SK-N-SH treated with all-trans-retinoic acid at 6 μM for 48 hours (cell line): ENCODE results near the gene TPCN1.

Source experiments
- ATAC-seq: fragments of 200-7000 bp; cut with Tn5 transposase; 3 replicates; pipeline ENCODE4 v1.9.1; 2020; ENCODE audit warnings: mild to moderate bottlenecking, moderate library complexity
- ARNTL ChIP-seq: fragments of 450-650 bp; formaldehyde crosslinking; IDR thresholded peaks from 2 replicates; pipeline ENCODE4 v1.5.0; 2020; ENCODE audit warnings: low read depth, mild to moderate bottlenecking, moderate library complexity, borderline replicate concordance
- BACH2 ChIP-seq: fragments of 250-450 bp; sonication (Bioruptor Pico); IDR thresholded peaks from 2 replicates; pipeline ENCODE4 v1.9.0; 2021; ENCODE audit warnings: mild to moderate bottlenecking, borderline replicate concordance
- CREB5 ChIP-seq: fragments of 250-450 bp; sonication (Bioruptor Pico); IDR thresholded peaks from 2 replicates; pipeline ENCODE4 v1.5.1; 2020; ENCODE audit warnings: low read depth, mild to moderate bottlenecking, moderate library complexity
- CSDC2 ChIP-seq: fragments of 250-450 bp; sonication (Bioruptor Pico); IDR thresholded peaks from 2 replicates; pipeline ENCODE4 v1.5.0; 2020; ENCODE audit warnings: mild to moderate bottlenecking, moderate library complexity
- ESRRG ChIP-seq: fragments of 250-450 bp; sonication (Bioruptor Pico); IDR thresholded peaks from 2 replicates; pipeline ENCODE4 v1.6.1; 2021; ENCODE audit warnings: mild to moderate bottlenecking
- GLIS3 ChIP-seq: fragments of 250-450 bp; sonication (Bioruptor Pico); IDR thresholded peaks from 2 replicates; pipeline ENCODE4 v1.5.0; 2020; ENCODE audit warnings: mild to moderate bottlenecking, moderate library complexity
- ISL1 ChIP-seq: fragments of 250-450 bp; sonication (Bioruptor Pico); IDR thresholded peaks from 2 replicates; pipeline ENCODE4 v2.1.2; 2022; ENCODE audit warnings: mild to moderate bottlenecking, moderate library complexity
- OSR1 ChIP-seq: fragments of 250-450 bp; sonication (Bioruptor Pico); IDR thresholded peaks from 2 replicates; pipeline ENCODE4 v1.8.0; 2022; ENCODE audit warnings: moderate library complexity, mild to moderate bottlenecking, inconsistent platforms
- PATZ1 ChIP-seq: fragments of 250-450 bp; sonication (Bioruptor Pico); IDR thresholded peaks from 2 replicates; pipeline ENCODE4 v1.8.0; 2020; ENCODE audit warnings: mild to moderate bottlenecking, moderate library complexity, borderline replicate concordance
- POU6F1 ChIP-seq: fragments of 250-450 bp; sonication (Bioruptor Pico); IDR thresholded peaks from 2 replicates; pipeline ENCODE4 v1.8.0; 2021; ENCODE audit warnings: low read depth, mild to moderate bottlenecking, moderate library complexity, borderline replicate concordance
- PPARA ChIP-seq: fragments of 250-450 bp; sonication (Bioruptor Pico); IDR thresholded peaks from 2 replicates; pipeline ENCODE4 v1.5.0; 2020; ENCODE audit warnings: mild to moderate bottlenecking, borderline replicate concordance
- RARB ChIP-seq: fragments of 250-450 bp; sonication (Bioruptor Pico); IDR thresholded peaks from 2 replicates; pipeline ENCODE4 v1.8.0; 2021; ENCODE audit warnings: mild to moderate bottlenecking, moderate library complexity
- SNAI2 ChIP-seq: fragments of 250-450 bp; sonication (Bioruptor Pico); IDR thresholded peaks from 2 replicates; pipeline ENCODE4 v1.5.0; 2020; ENCODE audit warnings: mild to moderate bottlenecking, moderate library complexity
- TOX ChIP-seq: fragments of 250-450 bp; sonication (Bioruptor Pico); IDR thresholded peaks from 2 replicates; pipeline ENCODE4 v1.8.0; 2021; ENCODE audit warnings: mild to moderate bottlenecking, moderate library complexity, borderline replicate concordance
- ZC3H10 ChIP-seq: fragments of 250-450 bp; sonication (Bioruptor Pico); IDR thresholded peaks from 2 replicates; pipeline ENCODE4 v1.5.1; 2021; ENCODE audit warnings: mild to moderate bottlenecking, moderate library complexity
- ZFP3 ChIP-seq: fragments of 250-450 bp; sonication (Bioruptor Pico); IDR thresholded peaks from 2 replicates; pipeline ENCODE4 v1.5.0; 2020; ENCODE audit warnings: mild to moderate bottlenecking, moderate library complexity
- ZFP30 ChIP-seq: fragments of 450-650 bp; formaldehyde crosslinking; IDR thresholded peaks from 2 replicates; pipeline ENCODE4 v1.5.0; 2022; ENCODE audit warnings: mild to moderate bottlenecking, moderate library complexity
- ZNF565 ChIP-seq: fragments of 450-650 bp; formaldehyde crosslinking; conservative IDR thresholded peaks from 2 replicates; pipeline ENCODE4 v1.5.0; 2020; ENCODE audit warnings: low read depth, mild to moderate bottlenecking, moderate library complexity
- ZNF70 ChIP-seq: fragments of 450-650 bp; formaldehyde crosslinking; IDR thresholded peaks from 2 replicates; pipeline ENCODE4 v1.5.0; 2020; ENCODE audit warnings: mild to moderate bottlenecking, moderate library complexity
- ZNF8 ChIP-seq: fragments of 450-650 bp; formaldehyde crosslinking; IDR thresholded peaks from 2 replicates; pipeline ENCODE4 v1.5.0; 2020; ENCODE audit warnings: mild to moderate bottlenecking, moderate library complexity
- TF ChIP-seq, protein P1 (sequence below): fragments of 250-450 bp; sonication (Bioruptor Pico); IDR thresholded peaks from 2 replicates; pipeline ENCODE4 v1.5.1; 2021; ENCODE audit warnings: mild to moderate bottlenecking, moderate library complexity

The TPCN1 gene

GRCh38 chr12:113318900-113319628, 97.8 kb downstream of the TPCN1 start:
- no peak for ATAC-seq
- TF ChIP-seq OSR1 (CRISPR knock-in tag) (no peak), CSDC2 (CRISPR knock-in tag) (no peak), PPARA (no peak), ZFP3 (no peak), CREB5 (CRISPR knock-in tag) (no peak), GLIS3 (CRISPR knock-in tag) (no peak), ARNTL (CRISPR knock-in tag) (no peak), SNAI2 (no peak), ZFP30 (CRISPR knock-in tag) (no peak), ZNF565 (CRISPR knock-in tag) (no peak), ISL1 (CRISPR knock-in tag) (no peak), PATZ1 (no peak), RARB (CRISPR knock-in tag) (no peak), ZNF8 (CRISPR knock-in tag) (no peak)

DNA sequence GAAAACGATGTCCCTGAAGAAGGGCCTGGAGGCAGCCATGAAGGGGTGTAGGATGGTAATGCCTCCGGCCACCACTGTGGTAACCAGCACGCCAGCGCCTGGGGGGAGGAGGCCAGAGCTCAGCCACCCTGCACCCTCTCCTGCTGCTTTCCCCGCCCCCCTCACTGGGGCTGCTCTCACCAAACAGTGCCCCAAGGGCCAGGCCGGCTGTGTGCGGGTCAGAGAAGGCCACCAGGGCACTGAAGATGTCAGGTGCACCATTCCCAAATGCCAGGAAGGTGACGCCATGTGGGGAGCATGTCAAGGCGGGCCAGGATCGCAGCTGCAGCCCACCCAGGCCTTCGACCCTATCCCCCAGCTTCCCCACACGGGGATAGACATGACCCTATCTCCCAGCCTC, 99.1 kb downstream of the TPCN1 start:
- no peak for TF ChIP-seq ZNF565 (CRISPR knock-in tag)
- TF ChIP-seq BACH2, result no peak
- TF ChIP-seq CREB5 (CRISPR knock-in tag), result no peak
- TF ChIP-seq RARB (CRISPR knock-in tag), result no peak
- TF ChIP-seq ARNTL (CRISPR knock-in tag), result no peak
- TF ChIP-seq CSDC2 (CRISPR knock-in tag), result no peak
- TF ChIP-seq, protein P1, sequence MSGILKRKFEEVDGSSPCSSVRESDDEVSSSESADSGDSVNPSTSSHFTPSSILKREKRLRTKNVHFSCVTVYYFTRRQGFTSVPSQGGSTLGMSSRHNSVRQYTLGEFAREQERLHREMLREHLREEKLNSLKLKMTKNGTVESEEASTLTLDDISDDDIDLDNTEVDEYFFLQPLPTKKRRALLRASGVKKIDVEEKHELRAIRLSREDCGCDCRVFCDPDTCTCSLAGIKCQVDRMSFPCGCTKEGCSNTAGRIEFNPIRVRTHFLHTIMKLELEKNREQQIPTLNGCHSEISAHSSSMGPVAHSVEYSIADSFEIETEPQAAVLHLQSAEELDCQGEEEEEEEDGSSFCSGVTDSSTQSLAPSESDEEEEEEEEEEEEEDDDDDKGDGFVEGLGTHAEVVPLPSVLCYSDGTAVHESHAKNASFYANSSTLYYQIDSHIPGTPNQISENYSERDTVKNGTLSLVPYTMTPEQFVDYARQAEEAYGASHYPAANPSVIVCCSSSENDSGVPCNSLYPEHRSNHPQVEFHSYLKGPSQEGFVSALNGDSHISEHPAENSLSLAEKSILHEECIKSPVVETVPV (CRISPR knock-in tag), result no peak
- no peak for TF ChIP-seq PATZ1
- TF ChIP-seq ZNF70 (CRISPR knock-in tag), result no peak
- no peak for TF ChIP-seq POU6F1
- TF ChIP-seq, all 23 proteins: peak for 0
- ATAC-seq, result no peak

DNA sequence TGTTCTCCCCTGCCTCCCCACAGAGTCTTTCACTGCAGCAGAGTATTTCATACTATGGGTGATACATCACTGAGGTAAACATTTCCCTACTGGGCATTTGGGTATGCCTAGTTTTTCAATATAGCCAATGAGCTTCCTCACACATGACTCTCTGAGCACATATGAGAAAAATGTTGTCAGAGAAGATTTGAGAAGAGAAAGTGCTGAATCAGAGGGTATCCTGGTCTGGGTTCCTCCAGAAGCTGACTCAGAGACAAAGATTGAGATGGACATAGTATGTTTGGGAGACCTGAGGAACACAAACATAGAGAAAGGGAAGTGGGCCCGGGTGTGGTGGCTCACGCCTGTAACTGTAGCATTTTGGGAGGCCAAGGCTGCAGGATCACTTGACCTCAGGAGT, 101.1 kb downstream of the TPCN1 start:
- ATAC-seq, result no peak
- TF ChIP-seq, protein P1 (CRISPR knock-in tag), result no peak
- no peak for TF ChIP-seq ZFP30 (CRISPR knock-in tag)
- no peak for TF ChIP-seq ZNF70 (CRISPR knock-in tag)
- no peak for TF ChIP-seq ZC3H10 (CRISPR knock-in tag)
- no peak for TF ChIP-seq ZNF565 (CRISPR knock-in tag)
- TF ChIP-seq ZNF8 (CRISPR knock-in tag), result no peak
- no peak for TF ChIP-seq SNAI2
- TF ChIP-seq PATZ1, result no peak
- no peak for TF ChIP-seq CSDC2 (CRISPR knock-in tag)
- TF ChIP-seq BACH2, result no peak
- TF ChIP-seq RARB (CRISPR knock-in tag), result no peak
- no peak for TF ChIP-seq TOX (CRISPR knock-in tag)
- TF ChIP-seq ZFP3, result no peak
- TF ChIP-seq ESRRG (CRISPR knock-in tag), result no peak
- TF ChIP-seq OSR1 (CRISPR knock-in tag), result no peak
- TF ChIP-seq, all 23 proteins: peak for 0
